ENCODE data around the gene PALD1.
A peak's percentile ranks its signal among the peaks of the same experiment; 100 is the strongest.

Gene PALD1

GRCh38 chr10:70507966-70508365 is 29.4 kb downstream of the PALD1 start:
- DNase-seq = no peak

- peak; percentile 75 for DNase-seq
These were observed 30.6 kb downstream of the PALD1 start for GRCh38 chr10:70508912-70509756.

- DNase-seq = no peak
These were observed 31.2 kb downstream of the PALD1 start for GRCh38 chr10:70509757-70510147.

- no peak for DNase-seq
These were observed 31.9 kb downstream of the PALD1 start for GRCh38 chr10:70510453-70510852.

GRCh38 chr10:70510904-70511303 is 32.3 kb downstream of the PALD1 start:
- DNase-seq = no peak

- DNase-seq = no peak
These were observed 33.6 kb downstream of the PALD1 start for GRCh38 chr10:70512149-70512639.

GRCh38 chr10:70513848-70514309 is 35.3 kb downstream of the PALD1 start:
- no peak for DNase-seq

GRCh38 chr10:70514591-70514990 is 36.0 kb downstream of the PALD1 start:
- no peak for DNase-seq

GRCh38 chr10:70515035-70515667 is 36.6 kb downstream of the PALD1 start:
- DNase-seq = no peak

GRCh38 chr10:70518695-70519094 is 40.1 kb downstream of the PALD1 start:
- no peak for DNase-seq

GRCh38 chr10:70523057-70523456 is 44.5 kb downstream of the PALD1 start:
- DNase-seq = peak; percentile 56

- no peak for DNase-seq
These were observed 45.0 kb downstream of the PALD1 start for GRCh38 chr10:70523549-70523948.

- no peak for DNase-seq
These were observed 49.7 kb downstream of the PALD1 start for GRCh38 chr10:70528314-70528713.

- DNase-seq = no peak
These were observed 50.3 kb downstream of the PALD1 start for GRCh38 chr10:70528741-70529362.

GRCh38 chr10:70529848-70530247 is 51.3 kb downstream of the PALD1 start:
- DNase-seq = no peak

GRCh38 chr10:70530315-70530714 is 51.7 kb downstream of the PALD1 start:
- DNase-seq = no peak

- no peak for DNase-seq
These were observed 54.1 kb downstream of the PALD1 start for GRCh38 chr10:70532554-70533188.

- no peak for DNase-seq
These were observed 54.6 kb downstream of the PALD1 start for GRCh38 chr10:70533189-70533558.

- no peak for DNase-seq
These were observed 55.7 kb downstream of the PALD1 start for GRCh38 chr10:70534281-70534680.

GRCh38 chr10:70535001-70535400 is 56.4 kb downstream of the PALD1 start:
- no peak for DNase-seq

- DNase-seq = no peak
These were observed 56.9 kb downstream of the PALD1 start for GRCh38 chr10:70535451-70535850.

- DNase-seq = no peak
These were observed 57.8 kb downstream of the PALD1 start for GRCh38 chr10:70536196-70536861.

All from left hindlimb (tissue), 1 donor.